ENCODE results near the gene C4orf54. TPM values are rescaled to one million over a fixed set of nuclear protein-coding genes. Genes with fewer than 3 reads are reported as not detected.

C4orf54 gene
- total RNA-seq, 3 donors from 2014 or later: not detected

GRCh38 chr4:99649778-99650177, 7.8 kb downstream of the C4orf54 start:
- no peaks in the 10 kb centered on the region for H3K27me3 ChIP-seq
- intact Hi-C loops (cut with DNase I; ENCODE audit: low total_unique reads): no loop called here
- H3K9me3 ChIP-seq: no peaks in the 10 kb centered on the region
- H3K36me3 ChIP-seq: no peaks in the 10 kb centered on the region
- H3K4me3 ChIP-seq: no peak overlapping the region
- H3K27ac ChIP-seq: no peak overlapping the region
- H3K4me1 ChIP-seq: no peaks in the 10 kb centered on the region
- no peak for TF ChIP-seq POLR2AphosphoS5 (IDR thresholded peaks at IDR 0.05)
- no peak for TF ChIP-seq CTCF (IDR thresholded peaks at IDR 0.05)
- no peak for TF ChIP-seq POLR2A (IDR thresholded peaks at IDR 0.05)
- no peak for DNase-seq (ENCODE audit: low spot score in 2 of 2)

- Histone ChIP-seq H3K36me3 (no peaks in the 10 kb centered on the region), H3K4me1 (no peaks in the 10 kb centered on the region), H3K4me3 (no peak overlapping the region), H3K9me3 (no peaks in the 10 kb centered on the region), H3K27me3 (no peaks in the 10 kb centered on the region), H3K27ac (no peak overlapping the region)
- DNase-seq (ENCODE audit: low spot score in 2 of 2): no peak
- intact Hi-C loops (cut with DNase I; ENCODE audit: low total_unique reads): no loop called here
- no peak for TF ChIP-seq POLR2A (IDR thresholded peaks at IDR 0.05)
- TF ChIP-seq POLR2AphosphoS5 (IDR thresholded peaks at IDR 0.05): no peak
- TF ChIP-seq CTCF (IDR thresholded peaks at IDR 0.05): no peak
These were observed 8.4 kb downstream of the C4orf54 start for GRCh38 chr4:99649208-99649607.

- DNase-seq (ENCODE audit: low spot score in 2 of 2): no peak
These were observed 9.3 kb downstream of the C4orf54 start for GRCh38 chr4:99648321-99648720.

GRCh38 chr4:99647071-99647470, 10.6 kb downstream of the C4orf54 start:
- Histone ChIP-seq H3K9me3 (no peaks in the 10 kb centered on the region), H3K27me3 (no peaks in the 10 kb centered on the region), H3K27ac (no peak overlapping the region), H3K4me3 (no peak overlapping the region), H3K36me3 (no peaks in the 10 kb centered on the region), H3K4me1 (no peaks in the 10 kb centered on the region)
- intact Hi-C loops (cut with DNase I; ENCODE audit: low total_unique reads): no loop called here
- TF ChIP-seq POLR2A (IDR thresholded peaks at IDR 0.05) (no peak), CTCF (IDR thresholded peaks at IDR 0.05) (no peak), POLR2AphosphoS5 (IDR thresholded peaks at IDR 0.05) (no peak)
- DNase-seq (ENCODE audit: low spot score in 2 of 2): no peak

More at GRCh38 chr4:99648321-99648720, 9.3 kb downstream of the C4orf54 start:
- no peak for TF ChIP-seq CTCF (IDR thresholded peaks at IDR 0.05)
- no peak for TF ChIP-seq POLR2A (IDR thresholded peaks at IDR 0.05)
- TF ChIP-seq POLR2AphosphoS5 (IDR thresholded peaks at IDR 0.05): no peak
- Histone ChIP-seq H3K27me3 (no peaks in the 10 kb centered on the region), H3K9me3 (no peaks in the 10 kb centered on the region), H3K4me1 (no peaks in the 10 kb centered on the region), H3K4me3 (no peak overlapping the region), H3K27ac (no peak overlapping the region), H3K36me3 (no peaks in the 10 kb centered on the region)
- intact Hi-C loops (cut with DNase I; ENCODE audit: low total_unique reads): no loop called here

GRCh38 chr4:99645638-99646037, 12.0 kb downstream of the C4orf54 start:
- intact Hi-C loops (cut with DNase I; ENCODE audit: low total_unique reads): no loop called here
- Histone ChIP-seq H3K36me3 (no peaks in the 10 kb centered on the region), H3K4me3 (no peak overlapping the region), H3K27me3 (no peaks in the 10 kb centered on the region), H3K27ac (no peak overlapping the region), H3K4me1 (no peaks in the 10 kb centered on the region), H3K9me3 (no peaks in the 10 kb centered on the region)
- no peak for DNase-seq (ENCODE audit: low spot score in 2 of 2)
- TF ChIP-seq CTCF (IDR thresholded peaks at IDR 0.05) (no peak), POLR2A (IDR thresholded peaks at IDR 0.05) (no peak)
